ENCODE results near the gene IGDCC3. TPM values are rescaled to one million over a fixed set of nuclear protein-coding genes. Genes with fewer than 3 reads are reported as not detected.
A peak's percentile ranks its signal among the peaks of the same experiment; 100 is the strongest.

Gene IGDCC3
- total RNA-seq, 1 donor: not detected

GRCh38 chr15:65377105-65377975, 462 bp downstream of the IGDCC3 start:
- H3K4me3 ChIP-seq (ENCODE audit: low read depth, low read length): peak overlapping the region; percentile 50
- TF ChIP-seq CTCF (IDR thresholded peaks at IDR 0.05; ENCODE audit: insufficient read depth, low read length): no peak
- peak; percentile 8 for DNase-seq (ENCODE audit: low read depth)

GRCh38 chr15:65376767-65377104, 1.1 kb downstream of the IGDCC3 start:
- DNase-seq (ENCODE audit: low read depth): peak; percentile 7
- H3K4me3 ChIP-seq (ENCODE audit: low read depth, low read length): peak overlapping the region; percentile 50
- no peak for TF ChIP-seq CTCF (IDR thresholded peaks at IDR 0.05; ENCODE audit: insufficient read depth, low read length)

- no peak overlapping the region for H3K4me3 ChIP-seq (ENCODE audit: low read depth, low read length)
- TF ChIP-seq CTCF (IDR thresholded peaks at IDR 0.05; ENCODE audit: insufficient read depth, low read length): no peak
- DNase-seq (ENCODE audit: low read depth): no peak
These were observed 1.8 kb downstream of the IGDCC3 start for GRCh38 chr15:65375871-65376607.

- DNase-seq (ENCODE audit: low read depth): no peak
- H3K4me3 ChIP-seq (ENCODE audit: low read depth, low read length): no peak overlapping the region
- no peak for TF ChIP-seq CTCF (IDR thresholded peaks at IDR 0.05; ENCODE audit: insufficient read depth, low read length)
These were observed 2.9 kb downstream of the IGDCC3 start for GRCh38 chr15:65374821-65375401.

- TF ChIP-seq CTCF (IDR thresholded peaks at IDR 0.05; ENCODE audit: insufficient read depth, low read length): no peak
- H3K4me3 ChIP-seq (ENCODE audit: low read depth, low read length): no peak overlapping the region
- no peak for DNase-seq (ENCODE audit: low read depth)
These were observed 3.5 kb downstream of the IGDCC3 start for GRCh38 chr15:65374334-65374733.

- no peak for TF ChIP-seq CTCF (IDR thresholded peaks at IDR 0.05; ENCODE audit: insufficient read depth, low read length)
- no peak overlapping the region for H3K4me3 ChIP-seq (ENCODE audit: low read depth, low read length)
- DNase-seq (ENCODE audit: low read depth): no peak
These were observed 4.6 kb downstream of the IGDCC3 start for GRCh38 chr15:65373163-65373651.
